Activated T-helper 1 cell treated with anti-CD3 and anti-CD28 coated beads, Interleukin-12 subunit alpha, Interleukin-12 subunit beta, Interleukin-2, Interleukin-4 antibody, amounts not matched to agents 30 ng/mL and 10 ng/mL and 1 ng/mL, durations not matched to agents 14 hours and 24 hours and 36 hours (primary cell): Measurements from ENCODE around the gene KAZN. TPM values are rescaled to one million over a fixed set of nuclear protein-coding genes. Genes with fewer than 3 reads are reported as not detected.

Source experiments
- DNase-seq: peaks from one replicate; pipeline ENCODE4 v3.0.0; 2021; ENCODE audit warnings: low spot score
- H3K27ac Mint-ChIP-seq: one replicate; pipeline ENCODE4 v1.8.0; 2021; ENCODE audit warnings: mild to moderate bottlenecking, mixed read lengths
- H3K27me3 Mint-ChIP-seq: one replicate; pipeline ENCODE4 v1.8.0; 2022; ENCODE audit warnings: mild to moderate bottlenecking, moderate library complexity, mixed read lengths; ENCODE audit not compliant: insufficient read depth
- H3K36me3 Mint-ChIP-seq: one replicate; pipeline ENCODE4 v1.8.0; 2021; ENCODE audit warnings: low read depth, mixed read lengths
- H3K4me1 Mint-ChIP-seq: one replicate; pipeline ENCODE4 v1.8.0; 2021; ENCODE audit warnings: low read depth, mixed read lengths
- H3K4me3 Mint-ChIP-seq: one replicate; pipeline ENCODE4 v1.8.0; 2021; ENCODE audit warnings: mild to moderate bottlenecking, moderate library complexity, mixed read lengths
- H3K9me3 Mint-ChIP-seq: one replicate; pipeline ENCODE4 v1.8.0; 2021; ENCODE audit warnings: mixed read lengths
- intact Hi-C: fragments of 100-400 bp; cut with micrococcal nuclease; formaldehyde crosslinking; loops from one replicate; pipeline ENCODE4 v1.15.1; 2024
- total RNA-seq: library from RNA; stranded (reverse); gene quantifications from 2 replicates; pipeline ENCODE4 v1.2.3, GENCODE V29; 2022

The KAZN gene
- total RNA-seq, 1 donor from 2014 or later, result 0.54 TPM

- intact Hi-C loops, result no loop called here
- no peak overlapping the region for H3K27ac Mint-ChIP-seq
- H3K4me3 Mint-ChIP-seq, result no peak overlapping the region
- peaks cover 15% of the 10 kb centered on the region for H3K27me3 Mint-ChIP-seq
- H3K4me1 Mint-ChIP-seq, result no peaks in the 10 kb centered on the region
- no peaks in the 10 kb centered on the region for H3K9me3 Mint-ChIP-seq
- H3K36me3 Mint-ChIP-seq, result no peaks in the 10 kb centered on the region
- no peak for DNase-seq
These were observed 4.4 kb upstream of the KAZN start for GRCh38 chr1:14594045-14594444.

GRCh38 chr1:14596591-14596990 lies 1.9 kb upstream of the KAZN start:
- Mint-ChIP-seq H3K9me3 (no peaks in the 10 kb centered on the region), H3K4me3 (no peak overlapping the region), H3K36me3 (no peaks in the 10 kb centered on the region), H3K27ac (no peak overlapping the region), H3K4me1 (no peaks in the 10 kb centered on the region), H3K27me3 (peaks cover 32% of the 10 kb centered on the region)
- no peak for DNase-seq
- intact Hi-C loops, result no loop called here

DNA sequence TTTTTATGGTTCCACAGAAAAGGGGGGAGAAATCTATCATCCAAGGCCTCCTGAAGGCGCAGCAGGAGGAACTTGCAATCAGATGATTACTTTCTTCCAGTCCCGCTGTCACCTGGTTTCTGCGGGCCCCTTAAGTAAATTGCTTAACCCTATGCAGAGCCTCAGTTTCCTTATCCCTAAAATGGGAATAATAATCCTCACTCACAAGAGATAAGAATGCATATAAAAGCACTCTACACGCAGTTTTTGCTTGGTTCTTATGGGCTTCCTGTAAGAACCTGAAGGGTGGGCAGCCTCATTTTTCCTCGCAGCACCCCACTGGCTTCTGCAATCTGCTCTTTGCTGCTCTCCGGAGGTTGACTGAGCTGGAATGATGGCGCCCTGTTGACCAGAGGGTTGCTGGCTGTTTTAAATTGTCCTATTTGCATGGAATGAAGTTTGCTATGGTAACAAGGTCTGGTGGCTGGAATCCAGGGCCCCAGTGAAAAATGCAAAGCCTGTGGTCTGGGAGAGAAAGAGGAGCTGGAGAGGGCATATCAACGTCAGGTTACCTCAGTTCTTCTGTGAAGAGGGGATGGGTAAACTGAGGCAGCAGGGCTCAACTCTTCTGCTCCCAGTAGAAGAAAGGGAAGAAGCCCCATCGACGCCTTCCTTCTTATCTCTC lies 1.0 kb upstream of the KAZN start:
- Mint-ChIP-seq H3K4me3 (no peak overlapping the region), H3K27ac (no peak overlapping the region), H3K36me3 (no peaks in the 10 kb centered on the region), H3K27me3 (peaks cover 39% of the 10 kb centered on the region), H3K9me3 (no peaks in the 10 kb centered on the region), H3K4me1 (no peaks in the 10 kb centered on the region)
- DNase-seq, result no peak
- intact Hi-C loops, result no loop called here

- Mint-ChIP-seq H3K4me1 (no peaks in the 10 kb centered on the region), H3K9me3 (no peaks in the 10 kb centered on the region), H3K36me3 (no peaks in the 10 kb centered on the region), H3K4me3 (no peak overlapping the region), H3K27ac (no peak overlapping the region), H3K27me3 (peaks cover 39% of the 10 kb centered on the region)
- DNase-seq, result no peak
- intact Hi-C loops, result no loop called here
These were observed 433 bp upstream of the KAZN start for GRCh38 chr1:14598007-14598497.

DNA sequence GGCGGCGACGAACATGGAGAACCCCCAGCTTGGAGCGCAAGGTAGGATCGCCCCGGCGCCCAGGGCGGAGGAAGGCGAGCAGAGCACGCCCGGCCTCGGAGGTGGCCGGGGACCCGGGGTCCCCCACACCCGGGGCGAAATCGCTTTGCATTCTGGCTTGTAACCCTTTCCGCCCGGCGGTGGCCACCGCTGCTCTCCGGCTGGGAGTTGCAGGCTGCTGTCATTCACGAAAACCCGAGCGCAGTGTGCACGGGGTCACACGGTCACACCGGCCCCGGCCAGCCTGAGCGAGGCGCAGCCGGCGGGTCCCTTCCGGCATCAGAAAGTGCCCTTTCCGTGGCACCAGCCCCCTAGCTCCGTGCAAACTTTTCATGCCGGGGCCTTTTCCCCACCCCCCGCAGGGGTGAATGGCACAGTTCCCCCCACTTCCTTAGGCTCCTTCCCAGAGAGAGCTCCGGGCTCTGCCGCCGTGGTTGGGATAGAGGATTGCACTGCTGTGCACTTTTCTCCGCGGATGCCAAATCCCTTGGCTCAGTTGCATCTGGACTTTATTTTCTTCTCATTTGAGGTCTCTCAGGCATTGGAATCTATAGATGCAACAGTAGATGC lies 802 bp downstream of the KAZN start:
- no peak overlapping the region for H3K4me3 Mint-ChIP-seq
- no peaks in the 10 kb centered on the region for H3K9me3 Mint-ChIP-seq
- DNase-seq, result no peak
- H3K27me3 Mint-ChIP-seq, result peaks cover 39% of the 10 kb centered on the region
- no peak overlapping the region for H3K27ac Mint-ChIP-seq
- intact Hi-C loops, result no loop called here
- no peaks in the 10 kb centered on the region for H3K4me1 Mint-ChIP-seq
- H3K36me3 Mint-ChIP-seq, result no peaks in the 10 kb centered on the region

- Mint-ChIP-seq H3K27me3 (peaks cover 39% of the 10 kb centered on the region), H3K4me3 (no peak overlapping the region), H3K9me3 (no peaks in the 10 kb centered on the region), H3K27ac (no peak overlapping the region), H3K4me1 (no peaks in the 10 kb centered on the region), H3K36me3 (no peaks in the 10 kb centered on the region)
- no peak for DNase-seq
- intact Hi-C loops, result no loop called here
These were observed 1.3 kb downstream of the KAZN start for GRCh38 chr1:14599800-14600199.

GRCh38 chr1:14600405-14601112 lies 2.1 kb downstream of the KAZN start:
- H3K4me3 Mint-ChIP-seq, result no peak overlapping the region
- H3K4me1 Mint-ChIP-seq, result no peaks in the 10 kb centered on the region
- H3K9me3 Mint-ChIP-seq, result no peaks in the 10 kb centered on the region
- H3K27ac Mint-ChIP-seq, result no peak overlapping the region
- intact Hi-C loops, result no loop called here
- no peaks in the 10 kb centered on the region for H3K36me3 Mint-ChIP-seq
- DNase-seq, result no peak
- H3K27me3 Mint-ChIP-seq, result peaks cover 39% of the 10 kb centered on the region

DNA sequence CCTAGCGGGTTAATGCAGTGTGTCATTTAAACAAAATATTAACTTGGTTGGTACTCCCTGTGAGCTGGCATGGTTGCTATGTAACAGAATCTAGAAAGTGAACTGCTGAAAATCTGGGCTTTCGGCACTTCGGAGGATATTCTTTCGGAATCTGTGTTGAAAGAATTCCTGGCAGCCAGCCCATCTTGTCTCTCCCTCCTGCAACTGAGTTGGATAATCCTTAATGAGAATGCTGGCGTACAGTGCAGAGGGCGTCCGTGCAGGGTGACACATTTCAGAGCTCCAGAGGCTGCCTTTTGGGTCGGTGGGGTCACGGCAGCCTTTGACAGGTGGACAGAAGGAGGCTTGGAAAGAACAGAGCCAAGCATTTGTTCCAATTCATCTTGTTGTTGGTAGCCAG lies 3.7 kb downstream of the KAZN start:
- Mint-ChIP-seq H3K36me3 (no peaks in the 10 kb centered on the region), H3K9me3 (no peaks in the 10 kb centered on the region), H3K27ac (no peak overlapping the region), H3K27me3 (peaks cover 33% of the 10 kb centered on the region), H3K4me3 (no peak overlapping the region), H3K4me1 (no peaks in the 10 kb centered on the region)
- intact Hi-C loops, result no loop called here
- DNase-seq, result no peak

GRCh38 chr1:14603645-14604044 lies 5.2 kb downstream of the KAZN start:
- Mint-ChIP-seq H3K4me3 (no peak overlapping the region), H3K9me3 (no peaks in the 10 kb centered on the region), H3K36me3 (no peaks in the 10 kb centered on the region), H3K4me1 (no peaks in the 10 kb centered on the region), H3K27me3 (peaks cover 25% of the 10 kb centered on the region), H3K27ac (no peak overlapping the region)
- intact Hi-C loops, result no loop called here
- DNase-seq, result no peak

DNA sequence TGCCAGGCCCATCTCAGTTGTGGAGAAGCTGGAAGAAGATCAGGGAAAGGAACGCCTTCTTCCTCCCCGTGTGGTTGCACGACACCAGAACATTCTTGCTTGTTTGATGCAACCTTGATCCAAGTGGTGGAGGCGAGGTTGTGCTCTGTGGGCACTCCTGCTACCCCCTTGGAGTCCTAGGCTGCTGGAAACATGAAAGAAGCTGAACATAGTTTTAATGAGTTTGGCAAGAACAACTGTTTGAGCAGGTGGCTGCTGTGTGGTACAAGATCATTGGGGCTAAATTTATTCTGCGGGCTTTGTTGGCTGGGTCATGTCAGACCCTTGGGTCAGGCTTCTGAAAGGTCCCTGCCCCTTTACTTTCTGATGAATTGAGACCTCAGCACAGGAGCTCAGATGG lies 5.9 kb downstream of the KAZN start:
- Mint-ChIP-seq H3K9me3 (no peaks in the 10 kb centered on the region), H3K36me3 (no peaks in the 10 kb centered on the region), H3K4me3 (no peak overlapping the region), H3K4me1 (no peaks in the 10 kb centered on the region), H3K27ac (no peak overlapping the region), H3K27me3 (peaks cover 25% of the 10 kb centered on the region)
- intact Hi-C loops, result no loop called here
- DNase-seq, result no peak

- no peak for DNase-seq
- H3K4me1 Mint-ChIP-seq, result no peaks in the 10 kb centered on the region
- H3K27me3 Mint-ChIP-seq, result peaks cover 10% of the 10 kb centered on the region
- H3K9me3 Mint-ChIP-seq, result no peaks in the 10 kb centered on the region
- no peak overlapping the region for H3K27ac Mint-ChIP-seq
- intact Hi-C loops, result no loop called here
- H3K36me3 Mint-ChIP-seq, result no peaks in the 10 kb centered on the region
- no peak overlapping the region for H3K4me3 Mint-ChIP-seq
These were observed 7.5 kb downstream of the KAZN start for GRCh38 chr1:14605945-14606344.

DNA sequence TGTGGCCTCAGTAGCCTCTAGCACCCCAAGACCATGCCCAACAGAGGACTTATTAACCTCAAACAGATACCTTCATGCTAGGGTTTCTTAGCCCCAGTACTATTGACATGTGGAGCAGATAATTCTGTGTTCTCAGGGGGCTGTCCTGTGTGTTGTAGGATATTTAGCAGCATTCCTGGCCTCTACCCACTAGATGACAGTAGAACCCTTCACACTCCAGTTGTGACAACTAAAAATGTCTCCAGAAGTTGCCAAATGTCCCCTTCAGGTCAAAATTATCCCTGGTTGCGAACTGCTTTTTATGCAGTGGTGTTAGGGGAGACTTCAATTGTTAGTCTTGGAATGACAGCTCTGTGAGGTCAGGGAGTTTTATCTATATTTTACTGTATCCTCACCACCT lies 8.1 kb downstream of the KAZN start:
- Mint-ChIP-seq H3K9me3 (no peaks in the 10 kb centered on the region), H3K4me3 (no peak overlapping the region), H3K4me1 (no peaks in the 10 kb centered on the region), H3K27me3 (peaks cover 7% of the 10 kb centered on the region), H3K36me3 (no peaks in the 10 kb centered on the region), H3K27ac (no peak overlapping the region)
- intact Hi-C loops, result no loop called here
- no peak for DNase-seq

GRCh38 chr1:14607295-14607694 lies 8.8 kb downstream of the KAZN start:
- no peak for DNase-seq
- Mint-ChIP-seq H3K4me1 (no peaks in the 10 kb centered on the region), H3K36me3 (no peaks in the 10 kb centered on the region), H3K9me3 (no peaks in the 10 kb centered on the region), H3K27ac (no peak overlapping the region), H3K27me3 (peaks cover under 1% of the 10 kb centered on the region), H3K4me3 (no peak overlapping the region)
- intact Hi-C loops, result no loop called here
